Neuron (in vitro differentiated cells): ENCODE measurements around the gene DNAH3.

Experiments used
- H2AFZ ChIP-seq: one replicate; pipeline ENCODE4 v1.6.1; 2013; ENCODE audit warnings: low read depth, mild to moderate bottlenecking, inconsistent platforms, low read length, moderate library complexity
- H3K27me3 ChIP-seq: one replicate; pipeline ENCODE4 v1.6.1; 2013; ENCODE audit warnings: low read length; ENCODE audit not compliant: insufficient read depth
- H3K36me3 ChIP-seq: one replicate; pipeline ENCODE4 v1.6.1; 2013; ENCODE audit warnings: low read length; ENCODE audit not compliant: insufficient read depth
- H3K4me1 ChIP-seq: one replicate; pipeline ENCODE4 v1.6.1; 2013; ENCODE audit warnings: low read length; ENCODE audit not compliant: insufficient read depth
- H3K4me3 ChIP-seq: 2 replicates; pipeline ENCODE4 v1.5.1; 2013; ENCODE audit warnings: mild to moderate bottlenecking, low read length, moderate library complexity
- H3K9me3 ChIP-seq: one replicate; pipeline ENCODE4 v1.6.1; 2013; ENCODE audit warnings: low read length

The DNAH3 gene

GRCh38 chr16:21092951-21093350 lies 57.7 kb downstream of the DNAH3 start:
- Histone ChIP-seq H3K4me3 (no peak overlapping the region), H3K36me3 (no peaks in the 10 kb centered on the region), H3K27me3 (no peaks in the 10 kb centered on the region), H3K4me1 (no peaks in the 10 kb centered on the region), H3K9me3 (no peaks in the 10 kb centered on the region), H2AFZ (no peak overlapping the region)

GRCh38 chr16:21088646-21089538 lies 61.8 kb downstream of the DNAH3 start:
- H3K4me1 ChIP-seq = no peaks in the 10 kb centered on the region
- H3K27me3 ChIP-seq = no peaks in the 10 kb centered on the region
- H3K4me3 ChIP-seq = no peak overlapping the region
- H2AFZ ChIP-seq = no peak overlapping the region
- H3K9me3 ChIP-seq = no peaks in the 10 kb centered on the region
- no peaks in the 10 kb centered on the region for H3K36me3 ChIP-seq

GRCh38 chr16:21088143-21088542 lies 62.5 kb downstream of the DNAH3 start:
- no peak overlapping the region for H3K4me3 ChIP-seq
- H3K27me3 ChIP-seq = no peaks in the 10 kb centered on the region
- no peak overlapping the region for H2AFZ ChIP-seq
- H3K9me3 ChIP-seq = no peaks in the 10 kb centered on the region
- no peaks in the 10 kb centered on the region for H3K4me1 ChIP-seq
- no peaks in the 10 kb centered on the region for H3K36me3 ChIP-seq

GRCh38 chr16:21084631-21085225 lies 65.9 kb downstream of the DNAH3 start:
- H3K27me3 ChIP-seq = no peaks in the 10 kb centered on the region
- H3K4me1 ChIP-seq = no peaks in the 10 kb centered on the region
- H3K4me3 ChIP-seq = no peak overlapping the region
- H3K9me3 ChIP-seq = no peaks in the 10 kb centered on the region
- no peaks in the 10 kb centered on the region for H3K36me3 ChIP-seq
- no peak overlapping the region for H2AFZ ChIP-seq

- Histone ChIP-seq H3K4me3 (no peak overlapping the region), H3K27me3 (no peaks in the 10 kb centered on the region), H2AFZ (no peak overlapping the region)
Observed at GRCh38 chr16:21083729-21084268, 66.8 kb downstream of the DNAH3 start.

GRCh38 chr16:21081329-21081728 lies 69.3 kb downstream of the DNAH3 start:
- H3K36me3 ChIP-seq = no peaks in the 10 kb centered on the region
- H3K4me1 ChIP-seq = no peaks in the 10 kb centered on the region
- no peaks in the 10 kb centered on the region for H3K27me3 ChIP-seq
- H3K4me3 ChIP-seq = no peak overlapping the region
- no peak overlapping the region for H2AFZ ChIP-seq
- no peaks in the 10 kb centered on the region for H3K9me3 ChIP-seq

More at GRCh38 chr16:21083729-21084268, 66.8 kb downstream of the DNAH3 start:
- Histone ChIP-seq H3K4me1 (no peaks in the 10 kb centered on the region), H3K36me3 (no peaks in the 10 kb centered on the region), H3K9me3 (no peaks in the 10 kb centered on the region)

- no peaks in the 10 kb centered on the region for H3K36me3 ChIP-seq
- no peaks in the 10 kb centered on the region for H3K4me1 ChIP-seq
- no peak overlapping the region for H2AFZ ChIP-seq
- no peak overlapping the region for H3K4me3 ChIP-seq
- H3K9me3 ChIP-seq = no peaks in the 10 kb centered on the region
- no peaks in the 10 kb centered on the region for H3K27me3 ChIP-seq
Observed at GRCh38 chr16:21078563-21078962, 72.1 kb downstream of the DNAH3 start.

- Histone ChIP-seq H3K4me1 (no peaks in the 10 kb centered on the region), H3K27me3 (no peaks in the 10 kb centered on the region)
Observed at GRCh38 chr16:21076186-21076883, 74.3 kb downstream of the DNAH3 start.

GRCh38 chr16:21075252-21075651 lies 75.4 kb downstream of the DNAH3 start:
- no peaks in the 10 kb centered on the region for H3K36me3 ChIP-seq
- no peaks in the 10 kb centered on the region for H3K4me1 ChIP-seq
- no peaks in the 10 kb centered on the region for H3K9me3 ChIP-seq
- H3K4me3 ChIP-seq = no peak overlapping the region
- no peaks in the 10 kb centered on the region for H3K27me3 ChIP-seq
- H2AFZ ChIP-seq = no peak overlapping the region

More at GRCh38 chr16:21076186-21076883, 74.3 kb downstream of the DNAH3 start:
- Histone ChIP-seq H3K36me3 (no peaks in the 10 kb centered on the region), H3K4me3 (no peak overlapping the region), H3K9me3 (no peaks in the 10 kb centered on the region), H2AFZ (no peak overlapping the region)

GRCh38 chr16:21072976-21073375 lies 77.7 kb downstream of the DNAH3 start:
- Histone ChIP-seq H3K4me3 (no peak overlapping the region), H3K36me3 (no peaks in the 10 kb centered on the region), H3K27me3 (no peaks in the 10 kb centered on the region), H2AFZ (no peak overlapping the region), H3K9me3 (no peaks in the 10 kb centered on the region), H3K4me1 (no peaks in the 10 kb centered on the region)

- Histone ChIP-seq H3K9me3 (no peaks in the 10 kb centered on the region), H3K4me1 (no peaks in the 10 kb centered on the region), H3K4me3 (no peak overlapping the region), H3K27me3 (no peaks in the 10 kb centered on the region), H2AFZ (no peak overlapping the region), H3K36me3 (no peaks in the 10 kb centered on the region)
Observed at GRCh38 chr16:21071741-21072140, 78.9 kb downstream of the DNAH3 start.

GRCh38 chr16:21070564-21070963 lies 80.1 kb downstream of the DNAH3 start:
- Histone ChIP-seq H3K27me3 (no peaks in the 10 kb centered on the region), H3K9me3 (no peaks in the 10 kb centered on the region), H3K36me3 (no peaks in the 10 kb centered on the region), H3K4me1 (no peaks in the 10 kb centered on the region), H2AFZ (no peak overlapping the region), H3K4me3 (no peak overlapping the region)

- H3K9me3 ChIP-seq = no peaks in the 10 kb centered on the region
- H3K36me3 ChIP-seq = no peaks in the 10 kb centered on the region
- H3K4me3 ChIP-seq = no peak overlapping the region
- H3K4me1 ChIP-seq = no peaks in the 10 kb centered on the region
- no peak overlapping the region for H2AFZ ChIP-seq
- H3K27me3 ChIP-seq = no peaks in the 10 kb centered on the region
Observed at GRCh38 chr16:21069986-21070385, 80.7 kb downstream of the DNAH3 start.
